Measurements from ENCODE around the gene CHRNA4.
"Not testable (repeated sequence)": the region's sequence is repeated elsewhere in the genome, so short reads cannot be mapped to it uniquely, and the experiment has no call there.

CHRNA4 gene

DNA sequence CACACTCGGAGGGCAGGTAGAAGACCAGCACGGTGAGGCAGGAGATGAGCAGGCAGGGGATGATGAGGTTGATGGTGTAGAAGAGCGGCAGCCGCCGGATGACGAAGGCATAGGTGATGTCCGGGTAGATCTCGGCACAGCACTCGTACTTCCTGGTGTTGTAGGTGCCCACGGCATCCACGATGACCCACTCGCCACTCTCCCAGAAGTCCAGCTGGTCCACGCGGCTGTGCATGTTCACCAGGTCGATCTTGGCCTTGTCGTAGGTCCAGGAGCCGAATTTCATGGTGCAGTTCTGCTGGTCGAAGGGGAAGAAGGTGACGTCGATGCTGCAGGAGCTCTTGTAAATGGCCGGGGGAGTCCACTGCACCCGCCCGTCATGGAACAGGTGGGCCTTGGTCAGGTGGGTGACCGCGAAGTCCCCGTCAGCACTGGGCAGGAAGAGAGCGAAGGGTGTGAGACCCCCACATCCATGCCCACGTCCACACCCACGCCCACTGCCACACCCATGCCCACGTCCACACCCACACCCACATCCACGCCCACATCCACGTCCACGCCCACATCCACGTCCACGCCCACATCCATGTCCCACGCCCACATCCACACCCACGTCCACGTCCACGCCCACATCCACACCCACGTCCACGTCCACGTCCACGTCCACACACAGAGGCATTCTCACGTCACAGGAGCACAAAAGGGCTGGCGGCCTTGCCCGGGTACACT is 10.4 kb downstream of the CHRNA4 start:
- no peak for DNase-seq (ENCODE audit: low read depth in 1 of 2, low spot score in 1 of 2)

DNA sequence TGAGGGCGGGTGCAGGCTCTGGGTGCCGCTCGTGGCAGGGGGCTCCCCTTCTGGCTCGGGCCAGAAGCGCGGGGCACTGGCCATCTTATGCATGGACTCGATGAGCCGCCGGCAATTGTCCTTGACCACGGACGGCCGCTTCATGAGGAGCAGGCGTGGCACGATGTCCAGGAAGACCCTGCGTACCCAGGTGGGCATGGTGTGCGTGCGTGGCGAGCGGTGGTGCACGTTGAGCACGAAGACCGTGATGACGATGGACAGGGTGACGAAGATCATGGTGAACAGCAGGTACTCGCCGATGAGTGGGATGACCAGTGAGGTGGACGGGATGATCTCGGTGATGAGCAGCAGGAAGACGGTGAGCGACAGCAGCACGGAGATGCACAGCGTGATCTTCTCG is 11.0 kb downstream of the CHRNA4 start:
- no peak for DNase-seq (ENCODE audit: low read depth in 1 of 2, low spot score in 1 of 2)

DNA sequence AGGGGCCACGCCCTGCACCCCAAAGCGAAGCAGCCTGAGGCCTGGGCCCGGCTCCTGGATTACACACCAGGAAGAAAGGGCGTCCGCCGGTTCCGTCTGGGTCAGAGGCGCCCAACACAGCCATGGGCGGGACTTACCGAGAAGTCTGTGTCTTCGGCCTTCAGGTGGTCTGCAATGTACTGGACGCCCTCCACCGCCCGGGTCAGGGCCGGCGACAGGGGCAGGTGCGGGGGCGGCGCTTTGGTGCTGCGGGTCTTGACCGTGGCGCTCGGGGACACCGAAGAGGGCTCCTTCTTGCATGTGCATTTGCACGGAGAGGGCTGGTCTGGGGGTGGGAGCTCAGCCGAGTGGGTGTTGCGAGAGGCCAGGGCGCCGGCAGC is 11.6 kb downstream of the CHRNA4 start:
- DNase-seq (ENCODE audit: low read depth in 1 of 2, low spot score in 1 of 2) = no peak

DNA sequence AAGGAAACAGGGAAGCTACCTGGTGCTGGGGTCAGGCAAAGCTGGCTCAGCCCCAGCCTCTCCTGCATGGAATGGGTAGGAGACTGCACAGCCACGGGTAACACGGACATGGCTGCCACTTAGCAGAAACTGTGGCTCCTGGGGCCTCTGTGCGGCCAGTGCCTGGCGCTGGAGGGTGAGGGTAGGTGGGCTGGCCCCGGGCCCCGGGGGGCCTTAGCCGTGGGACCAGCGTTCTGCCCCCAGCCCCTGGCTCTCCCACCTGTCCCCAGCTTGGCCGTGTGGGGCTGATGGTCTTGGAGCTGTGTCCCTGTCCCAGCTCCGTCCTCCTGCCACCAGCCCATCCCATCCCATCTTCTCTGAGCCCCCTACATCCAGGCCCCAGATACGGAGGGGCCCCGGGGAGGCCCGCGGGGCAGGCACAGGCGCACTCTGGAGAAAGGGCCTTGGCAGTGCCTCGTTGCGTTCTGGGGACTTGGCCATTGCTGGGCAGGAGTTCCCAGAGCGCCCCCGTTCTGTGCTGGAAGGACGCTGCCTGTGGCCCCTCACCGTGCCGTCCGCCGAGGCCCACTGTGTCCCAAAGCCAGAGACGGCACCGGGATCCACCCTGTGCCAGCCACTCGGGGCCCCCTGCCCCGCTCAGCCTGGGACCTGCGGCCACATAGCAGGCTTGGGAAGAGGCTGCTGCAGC is 12.2 kb downstream of the CHRNA4 start:
- no peak for DNase-seq (ENCODE audit: low read depth in 1 of 2, low spot score in 1 of 2)

DNA sequence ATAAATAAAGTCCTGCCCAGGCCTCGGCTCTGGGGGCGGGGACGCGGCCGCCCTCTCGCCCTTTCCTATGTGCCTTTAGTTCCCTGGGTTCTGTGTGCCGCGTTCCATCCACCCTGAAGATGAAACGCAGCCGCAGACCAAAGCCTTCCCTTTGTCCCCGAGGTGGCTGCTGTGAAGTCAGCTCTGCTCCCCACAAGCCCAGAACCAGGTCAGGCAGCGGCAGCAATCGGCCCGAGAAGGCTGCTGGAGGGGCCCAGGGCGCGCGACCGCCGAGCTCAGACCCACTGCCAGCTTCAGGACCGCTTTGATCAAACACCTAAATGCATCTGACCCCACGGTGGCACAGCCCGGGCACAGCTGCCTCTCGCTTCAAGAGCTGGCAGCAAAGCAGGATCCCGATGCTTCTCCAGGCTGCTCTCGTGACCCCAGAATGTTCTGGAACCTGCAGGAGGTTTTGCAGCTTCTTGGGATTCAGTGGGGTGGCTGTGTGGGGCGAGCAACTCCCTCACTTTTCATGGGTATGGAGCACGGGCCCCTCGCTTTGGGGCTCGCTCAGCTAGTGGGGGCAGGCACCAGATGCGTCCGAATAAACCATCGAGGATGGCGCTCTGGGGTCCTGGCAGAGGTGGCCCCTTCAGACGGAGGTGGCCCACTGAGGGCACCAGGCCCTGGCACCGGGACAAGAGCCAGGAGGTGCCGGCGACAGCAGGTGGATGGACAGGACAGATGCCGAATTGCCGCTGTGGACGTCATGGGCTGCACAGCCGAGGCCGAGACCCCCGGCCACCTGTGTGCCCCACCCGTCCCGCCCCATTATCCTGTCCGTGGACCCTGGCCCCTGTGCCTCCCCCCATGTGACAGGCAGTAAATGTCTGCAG is 13.0 kb downstream of the CHRNA4 start:
- DNase-seq (ENCODE audit: low read depth in 1 of 2, low spot score in 1 of 2) = no peak

GRCh38 chr20:63347081-63347741 is 13.9 kb downstream of the CHRNA4 start:
- DNase-seq (ENCODE audit: low read depth in 1 of 2, low spot score in 1 of 2) = no peak

DNA sequence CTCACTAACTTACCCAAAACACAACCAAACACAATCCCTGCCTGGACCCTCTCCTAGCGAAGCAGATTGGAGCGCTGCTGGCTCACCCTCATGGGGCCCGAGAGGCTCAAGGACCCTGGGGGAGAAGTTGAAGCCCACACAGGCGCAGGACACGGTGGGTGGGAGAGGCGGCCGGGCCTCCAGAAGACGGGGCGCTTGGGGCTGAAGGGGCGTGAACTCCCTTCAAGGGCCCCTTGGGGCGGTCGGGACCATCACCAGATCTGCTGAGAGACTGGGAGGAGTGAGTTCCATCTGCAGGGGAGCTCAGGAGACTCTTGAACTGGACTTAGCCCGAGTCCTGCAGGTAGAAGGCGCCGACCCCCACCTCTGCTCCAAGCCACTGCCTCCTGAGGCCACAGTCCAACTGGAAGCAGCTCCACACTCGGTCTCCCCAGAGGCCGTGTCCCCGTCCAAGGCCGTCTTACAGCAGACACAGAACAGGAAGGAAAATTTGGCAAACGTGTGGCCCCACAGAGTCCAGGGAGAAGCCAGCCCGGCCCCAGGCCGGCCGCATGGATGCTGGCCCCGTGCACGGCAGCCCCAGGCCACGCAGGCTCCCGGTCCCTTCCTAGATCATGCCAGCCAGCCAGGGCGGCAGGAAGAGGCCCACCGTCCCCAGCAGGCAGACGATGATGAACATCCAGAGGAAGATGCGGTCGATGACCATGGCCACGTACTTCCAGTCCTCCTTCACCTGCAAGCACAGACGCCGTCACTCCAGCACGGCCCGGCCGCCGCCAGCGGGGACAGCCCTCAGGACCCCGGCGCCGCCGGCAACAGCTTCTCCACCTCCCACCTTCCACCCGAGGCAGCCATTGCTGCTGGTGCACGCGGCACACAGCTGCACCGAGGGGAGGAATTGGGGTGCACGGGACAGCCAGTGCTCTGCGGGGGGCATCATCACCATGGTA is 14.7 kb downstream of the CHRNA4 start:
- DNase-seq (ENCODE audit: low read depth in 1 of 2, low spot score in 1 of 2) = no peak

DNA sequence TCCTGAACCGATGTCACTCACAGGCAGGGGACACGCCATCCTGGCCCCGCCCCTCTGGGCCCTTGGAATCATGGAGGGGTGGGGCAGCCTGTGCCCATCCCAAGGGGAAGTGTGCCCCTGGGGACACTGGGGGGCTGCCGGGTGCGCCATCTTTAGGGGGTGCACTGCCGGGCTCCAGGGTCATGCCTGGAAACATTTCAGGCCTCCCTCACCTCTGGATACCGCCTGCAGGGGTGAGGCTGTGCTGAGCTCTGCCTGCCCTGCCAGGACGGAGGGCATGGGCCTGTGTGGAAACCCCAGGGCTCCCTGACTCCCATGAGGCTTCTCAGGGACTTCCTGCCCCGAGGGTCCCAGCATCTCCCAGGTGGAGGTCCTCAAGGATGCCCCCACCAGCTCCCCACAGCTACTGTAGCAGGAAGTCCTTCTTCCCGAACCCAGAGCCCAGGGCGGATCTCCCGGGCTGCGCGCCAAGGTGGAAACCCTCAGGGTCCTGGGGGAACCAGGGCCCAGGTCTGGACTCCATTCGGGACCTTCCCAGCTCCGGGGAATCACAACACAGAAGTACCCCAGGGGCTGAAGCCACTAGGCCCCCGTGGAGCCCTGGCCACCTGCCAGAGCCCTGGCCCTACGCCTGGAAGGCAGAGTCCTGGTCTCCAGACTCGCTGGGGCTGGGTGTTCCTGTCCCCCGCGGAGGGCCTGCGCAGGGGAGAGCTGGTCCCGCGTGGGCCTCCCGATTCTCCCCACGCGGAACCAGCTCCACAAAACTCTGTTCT is 15.6 kb downstream of the CHRNA4 start:
- DNase-seq (ENCODE audit: low read depth in 1 of 2, low spot score in 1 of 2) = no peak

GRCh38 chr20:63344616-63345327 is 16.4 kb downstream of the CHRNA4 start:
- no peak for DNase-seq (ENCODE audit: low read depth in 1 of 2, low spot score in 1 of 2)

DNA sequence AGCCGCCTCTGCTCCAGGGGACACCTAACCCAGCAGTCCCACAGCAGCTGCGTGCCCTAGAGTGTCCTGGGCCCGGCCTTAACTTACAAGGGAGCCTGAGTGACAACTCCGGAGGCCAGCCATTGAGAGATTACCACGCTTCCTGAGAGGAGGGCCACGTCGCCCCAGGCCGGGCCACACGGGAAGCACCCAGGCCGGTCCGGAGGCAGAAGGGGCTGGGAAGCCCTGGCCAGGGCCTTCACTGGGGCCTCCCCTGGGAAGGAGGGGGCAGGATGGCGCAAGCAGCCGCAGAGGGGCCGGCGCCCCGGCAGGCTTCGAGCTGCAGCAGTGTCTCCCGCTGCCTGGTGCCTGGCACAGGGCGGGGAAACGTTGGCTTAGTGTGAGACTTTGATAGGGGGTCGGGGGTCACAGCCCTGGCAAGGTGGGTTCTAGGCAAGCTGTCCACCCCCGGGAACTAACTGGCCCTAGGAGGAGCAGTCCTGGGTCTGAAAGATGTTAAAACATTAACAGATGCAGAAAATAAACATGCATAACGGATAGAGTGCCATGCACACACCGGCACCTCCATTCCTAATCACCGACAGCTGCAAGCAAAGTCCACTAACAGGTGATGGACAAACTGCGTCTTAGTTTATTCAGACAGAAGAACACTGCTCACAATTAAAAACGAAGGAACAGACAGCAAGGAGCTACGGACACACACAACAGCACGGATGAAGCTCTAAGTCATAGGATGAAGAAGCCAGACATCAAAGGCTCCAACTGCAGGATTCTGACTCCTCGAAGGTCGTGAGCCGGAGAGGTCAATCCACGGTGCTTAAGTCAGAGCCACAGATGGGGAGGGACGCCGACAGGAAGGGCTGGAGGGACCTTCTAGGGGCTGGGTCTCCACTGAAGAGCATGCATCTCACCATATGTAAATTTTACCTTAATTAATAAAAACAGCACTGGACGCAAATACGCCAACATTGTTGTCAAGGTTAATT is 17.4 kb downstream of the CHRNA4 start:
- no peak for DNase-seq (ENCODE audit: low read depth in 1 of 2, low spot score in 1 of 2)

GRCh38 chr20:63342561-63343459 is 18.3 kb downstream of the CHRNA4 start:
- DNase-seq (ENCODE audit: low read depth in 1 of 2, low spot score in 1 of 2) = no peak

GRCh38 chr20:63340158-63340688 is 20.9 kb downstream of the CHRNA4 start:
- not testable (repeated sequence) for DNase-seq (ENCODE audit: low read depth in 1 of 2, low spot score in 1 of 2)

GRCh38 chr20:63339154-63340094 is 21.7 kb downstream of the CHRNA4 start:
- not testable (repeated sequence) for DNase-seq (ENCODE audit: low read depth in 1 of 2, low spot score in 1 of 2)

- DNase-seq (ENCODE audit: low read depth in 1 of 2, low spot score in 1 of 2) = no peak
Measured at GRCh38 chr20:63337786-63338420, 23.2 kb downstream of the CHRNA4 start.
